HepG2 (cell line): ENCODE measurements around the gene AMPD2. TPM values are rescaled to one million over a fixed set of nuclear protein-coding genes. Genes with fewer than 3 reads are reported as not detected.

Experiments
- ATAC-seq: fragments of 200-7000 bp; cut with Tn5 transposase; 3 replicates; pipeline ENCODE4 v1.9.1; 2020; ENCODE audit warnings: mild to moderate bottlenecking, moderate library complexity
- BruUV-seq: library from RNA; stranded (reverse); fragments of 400-500 nt; replicated peaks from 2 replicates; lab custom pipeline; 2021; lab: Mats Ljungman, UMichigan
- CTCF ChIA-PET: fragments of 300-600 bp; formaldehyde crosslinking; extraction: SDS; loops from one replicate; lab custom pipeline; 2021; ENCODE audit warnings: low total read pairs, inconsistent platforms, low intra/inter-chr PET ratio; lab: Yijun Ruan, JAX
- POLR2A ChIA-PET: fragments of 350-600 bp; sonication (Branson Sonifier 250); formaldehyde crosslinking; loops from one replicate; lab custom pipeline; 2020; ENCODE audit warnings: antibody characterized with exemption, inconsistent platforms; lab: Yijun Ruan, JAX
- DNase-seq: peaks from one replicate; pipeline ENCODE4 v3.0.0-alpha.2; 2015; ENCODE audit warnings: low spot score
- FAIRE-seq: peaks from 3 replicates; lab custom pipeline; 2011; peaks lifted over from hg19 to GRCh38; lab: Jason Lieb, UNC
- H2AFZ ChIP-seq: one replicate; pipeline ENCODE4 v1.6.1; 2011; ENCODE audit warnings: low read length, inconsistent platforms
- H3K27ac ChIP-seq: fragments of 300-600 bp; 3 replicates; pipeline ENCODE4 v1.8.0; 2011; ENCODE audit warnings: mixed run types, mild to moderate bottlenecking, mixed read lengths, low read length, inconsistent platforms; ENCODE audit not compliant: insufficient read depth; ENCODE audit errors: extremely low read length
- H3K27me3 ChIP-seq, 2 experiments: fragments of 200-600 bp in 1 of 2; 2 replicates in 1 of 2; 3 replicates in 1 of 2; pipeline versions ENCODE4 v1.6.0 to v1.8.0; 2011; ENCODE audit warnings: low read length in 2 of 2, mild to moderate bottlenecking in 2 of 2, moderate library complexity in 2 of 2, inconsistent platforms in 1 of 2; ENCODE audit not compliant: insufficient read depth in 2 of 2, control insufficient read depth in 1 of 2
- H3K36me3 ChIP-seq, 2 experiments: fragments of 200-600 bp in 1 of 2; replicated peaks in 1 of 2; 2 replicates in 1 of 2; 3 replicates in 1 of 2; pipeline versions ENCODE4 v1.5.1 to v1.8.0; 2011; ENCODE audit warnings: low read length in 2 of 2, inconsistent platforms in 1 of 2; ENCODE audit not compliant: insufficient read depth in 2 of 2, control insufficient read depth in 1 of 2
- H3K4me1 ChIP-seq: 2 replicates; pipeline ENCODE4 v1.5.1; 2012; ENCODE audit warnings: low read length, inconsistent platforms; ENCODE audit not compliant: insufficient read depth
- H3K4me2 ChIP-seq: 2 replicates; pipeline ENCODE4 v1.6.0; 2011; ENCODE audit warnings: low read depth, low read length, inconsistent platforms
- H3K4me3 ChIP-seq, 3 experiments: fragments of 200-600 bp in 1 of 3; sonication (generic), shearing (Covaris generic) in 1 of 3; replicated peaks in 1 of 3; 2 replicates each; pipeline ENCODE4 v1.5.1; 2011 to 2016; ENCODE audit warnings: low read length in 3 of 3, inconsistent platforms in 2 of 3, low read depth in 2 of 3, mild to moderate bottlenecking in 2 of 3, control low read depth in 1 of 3, mixed read lengths in 1 of 3; ENCODE audit not compliant: insufficient read depth in 1 of 3
- H3K79me2 ChIP-seq: one replicate; pipeline ENCODE4 v1.6.1; 2011; ENCODE audit warnings: low read length, inconsistent platforms; ENCODE audit not compliant: insufficient read depth
- H3K9ac ChIP-seq: 2 replicates; pipeline ENCODE4 v1.6.0; 2011; ENCODE audit warnings: mild to moderate bottlenecking, low read depth, low read length, inconsistent platforms; ENCODE audit not compliant: insufficient read depth
- H3K9me3 ChIP-seq: 2 replicates; pipeline ENCODE4 v1.5.1; 2012; ENCODE audit warnings: mild to moderate bottlenecking, low read length
- H4K20me1 ChIP-seq: 2 replicates; pipeline ENCODE4 v1.6.0; 2011; ENCODE audit warnings: inconsistent platforms, mild to moderate bottlenecking, low read length, moderate library complexity; ENCODE audit not compliant: insufficient read depth
- HOXD1 ChIP-seq: sonication (generic); formaldehyde crosslinking; IDR thresholded peaks from 2 replicates; pipeline ENCODE4 v1.5.0; 2020; ENCODE audit warnings: missing genetic modification reagents
- MXD4 ChIP-seq: IDR thresholded peaks from 2 replicates; pipeline ENCODE4 v1.6.1; 2016; ENCODE audit warnings: mild to moderate bottlenecking, missing biosample characterization, missing genetic modification reagents
- NFE2 ChIP-seq: sonication (generic); formaldehyde crosslinking; IDR thresholded peaks from 2 replicates; pipeline ENCODE4 v1.4.0; 2020; ENCODE audit warnings: missing genetic modification reagents
- NR2F6 ChIP-seq, 2 experiments: IDR thresholded peaks; 2 replicates each; pipeline ENCODE4 v1.6.1; 2016; ENCODE audit warnings: antibody characterized with exemption in 1 of 2, mild to moderate bottlenecking in 1 of 2
- PLRG1 ChIP-seq: fragments of 450-650 bp; conservative IDR thresholded peaks from 2 replicates; pipeline ENCODE4 v1.6.1; 2016
- RORA ChIP-seq: sonication (generic); formaldehyde crosslinking; IDR thresholded peaks from 2 replicates; pipeline ENCODE4 v1.5.0; 2020; ENCODE audit warnings: mild to moderate bottlenecking, missing genetic modification reagents, moderate library complexity
- ZNF292 ChIP-seq: sonication (generic); formaldehyde crosslinking; IDR thresholded peaks from 2 replicates; pipeline ENCODE4 v1.8.1; 2022; ENCODE audit warnings: mild to moderate bottlenecking, low read depth, missing genetic modification reagents, borderline replicate concordance
- ZNF678 ChIP-seq: sonication (generic); formaldehyde crosslinking; IDR thresholded peaks from 2 replicates; pipeline ENCODE4 v1.4.0; 2020; ENCODE audit warnings: mild to moderate bottlenecking, missing genetic modification reagents
- WGBS: methylation state at CpG from one replicate; pipeline ENCODE4 v1.1.6; 2017; ENCODE audit warnings: low lambda C conversion rate; 5-methylcytosine and 5-hydroxymethylcytosine counted together
- in situ Hi-C: cut with HindIII; loops from 2 replicates; pipeline ENCODE4 v1.10.0; 2017; ENCODE audit warnings: low pct_unique_long_range_greater_than_20kb; ENCODE audit not compliant: extremely low pct_ligation_motif_present
- intact Hi-C: fragments of 100-400 bp; cut with micrococcal nuclease; formaldehyde crosslinking; loops from one replicate; pipeline ENCODE4 v1.10.0; 2022; ENCODE audit not compliant: unreplicated experiment
- polyA plus RNA-seq, 8 experiments: library from polyadenylated mRNA; depleted of rRNA in 3 of 8; stranded (reverse) in 7 of 8; unstranded in 1 of 8; fragments of >200 nt; fragmentation: Illumina TruSeq in 4 of 8; extraction: Trizol in 4 of 8; gene quantifications; 2 replicates each; pipeline versions ENCODE4 v1.2.1 to v1.2.3, GENCODE V29; 2011 to 2016; ENCODE audit warnings: low read depth in 4 of 8, missing spikeins in 1 of 8, mixed read lengths in 1 of 8; ENCODE audit not compliant: insufficient read depth in 1 of 8
- total RNA-seq, 5 experiments: library from RNA; depleted of rRNA; stranded (reverse); fragments of >200 nt; fragmentation: Illumina TruSeq; extraction: Trizol; gene quantifications; 2 replicates each; pipeline ENCODE4 v1.2.3, GENCODE V29; 2016; ENCODE audit warnings: low read depth in 1 of 5
- TF ChIP-seq, protein P1 (sequence below): sonication (generic); formaldehyde crosslinking; IDR thresholded peaks from 2 replicates; pipeline ENCODE4 v1.9.0; 2022; ENCODE audit warnings: missing genetic modification reagents, mild to moderate bottlenecking, borderline replicate concordance

AMPD2 gene
- total and polyA plus RNA-seq, 2 of the 13 experiments (the other 11 are each of a cell fraction or from before 2014, with no cell fraction given): 62.3 to 82.0 TPM

DNA sequence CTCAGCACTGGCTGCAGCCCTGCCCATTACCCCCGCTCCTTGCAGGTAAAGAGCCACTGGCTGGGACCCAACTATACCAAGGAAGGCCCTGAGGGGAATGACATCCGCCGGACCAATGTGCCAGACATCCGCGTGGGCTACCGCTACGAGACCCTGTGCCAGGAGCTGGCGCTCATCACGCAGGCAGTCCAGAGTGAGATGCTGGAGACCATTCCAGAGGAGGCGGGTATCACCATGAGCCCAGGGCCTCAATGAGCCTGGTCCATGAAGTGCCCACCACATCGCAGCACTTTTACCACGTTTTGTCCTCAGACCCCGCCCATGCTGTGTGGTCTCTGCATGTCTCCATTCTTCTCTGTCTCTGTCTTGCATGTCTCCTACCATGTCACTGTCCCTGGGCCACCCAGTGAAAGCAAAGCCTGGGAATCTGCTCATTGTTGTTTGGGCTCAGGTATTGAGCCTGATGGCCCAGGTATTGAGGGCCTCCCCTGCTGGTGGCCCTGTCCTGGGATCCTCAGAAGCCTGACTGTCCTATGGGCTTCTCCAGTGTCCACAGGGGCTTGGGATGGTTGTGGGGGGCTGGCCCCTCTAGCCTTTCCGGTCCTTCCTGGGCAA lies 11.4 kb downstream of the AMPD2 start:
- 0 out of 2 replicates have a peak, but pooled peaks cover under 1% of the 10 kb centered on the region for H4K20me1 ChIP-seq
- no peak for FAIRE-seq
- TF ChIP-seq HOXD1 (CRISPR knock-in tag) (no peak), RORA (CRISPR knock-in tag) (no peak), PLRG1 (no peak), NFE2 (CRISPR knock-in tag) (no peak), NR2F6 (IDR thresholded peaks at IDR 0.05) (no peak), NR2F6 (CRISPR knock-in tag; IDR thresholded peaks at IDR 0.05) (no peak), ZNF678 (no peak), MXD4 (no peak), ZNF292 (CRISPR knock-in tag) (no peak)
- TF ChIP-seq, protein P1, sequence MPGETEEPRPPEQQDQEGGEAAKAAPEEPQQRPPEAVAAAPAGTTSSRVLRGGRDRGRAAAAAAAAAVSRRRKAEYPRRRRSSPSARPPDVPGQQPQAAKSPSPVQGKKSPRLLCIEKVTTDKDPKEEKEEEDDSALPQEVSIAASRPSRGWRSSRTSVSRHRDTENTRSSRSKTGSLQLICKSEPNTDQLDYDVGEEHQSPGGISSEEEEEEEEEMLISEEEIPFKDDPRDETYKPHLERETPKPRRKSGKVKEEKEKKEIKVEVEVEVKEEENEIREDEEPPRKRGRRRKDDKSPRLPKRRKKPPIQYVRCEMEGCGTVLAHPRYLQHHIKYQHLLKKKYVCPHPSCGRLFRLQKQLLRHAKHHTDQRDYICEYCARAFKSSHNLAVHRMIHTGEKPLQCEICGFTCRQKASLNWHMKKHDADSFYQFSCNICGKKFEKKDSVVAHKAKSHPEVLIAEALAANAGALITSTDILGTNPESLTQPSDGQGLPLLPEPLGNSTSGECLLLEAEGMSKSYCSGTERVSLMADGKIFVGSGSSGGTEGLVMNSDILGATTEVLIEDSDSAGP: no peak
- TF ChIP-seq, all 625 proteins: peak for 0
- Histone ChIP-seq H3K4me2 (no peak overlapping the region), H2AFZ (no peak overlapping the region), H3K79me2 (no peaks in the 10 kb centered on the region), H3K9me3 (no peaks in the 10 kb centered on the region), H3K4me1 (peaks cover 15% of the 10 kb centered on the region), H3K4me3 (no peak overlapping the region), H3K27ac (no peak overlapping the region), H3K36me3 (peaks cover 42 to 55% of the 10 kb centered on the region in 2 experiments), H3K27me3 (no peaks in the 10 kb centered on the region), H3K9ac (no peak overlapping the region)
- in situ Hi-C loops: no loop called here
- BruUV-seq: no TSS peak
- WGBS: 100% methylated on average over 4 of the region's 14 CpGs
- POLR2A ChIA-PET: interaction anchor here (0.6 to 2.7 kb wide), 5 partner anchors 11 to 87 kb away, joined by 4 to 11 read pairs (median 5); partner anchors contain the start of genes AMPD2, GNAI3 and GNAT2
- intact Hi-C loops: no loop called here
- no peak for ATAC-seq
- CTCF ChIA-PET: interaction anchor here (2.9 kb wide), 1 partner anchor 85 kb away, joined by 23 read pairs; no protein-coding TSS in a partner anchor
- no peak for DNase-seq
